Right lobe of liver (tissue), 4 donors: ENCODE data around the gene RRP8.

Experiments
- CTCF ChIP-seq, 4 donors: fragments of 200-600 bp in 3 of 4; fragments of 450-650 bp in 1 of 4; IDR thresholded peaks; one replicate each; pipeline versions ENCODE4 v1.5.1 to v1.8.0; 2016 to 2022; ENCODE audit warnings: antibody characterized with exemption in 4 of 4, mild to moderate bottlenecking in 2 of 4
- POLR2A ChIP-seq: fragments of 450-650 bp; IDR thresholded peaks from one replicate; pipeline ENCODE4 v1.6.1; 2017; ENCODE audit warnings: antibody characterized with exemption, mild to moderate bottlenecking
- donor health status: DM: no; HTN: no; CAD: no.
- donor health status: DM: no; HTN: no; CAD: no.
- donor health status: DM: no; HTN: yes; CAD: no.

GRCh38 chr11:6548121-6548520 lies 55.3 kb downstream of the RRP8 start:
- no peak for TF ChIP-seq CTCF (IDR thresholded peaks at IDR 0.05)
- no peak for TF ChIP-seq POLR2A
